HL-60 (cell line): Measurements from ENCODE around the gene RBM26.

Source experiments
- CTCF ChIP-seq: IDR thresholded peaks from one replicate; pipeline ENCODE4 v1.5.1; 2011; ENCODE audit warnings: low read length, control low read depth, inconsistent platforms; ENCODE audit not compliant: insufficient read depth
- GABPA ChIP-seq: IDR thresholded peaks from 2 replicates; pipeline ENCODE4 v1.6.1; 2012; ENCODE audit warnings: low read depth
- POLR2AphosphoS5 ChIP-seq: IDR thresholded peaks from 2 replicates; pipeline ENCODE4 v1.6.1; 2012; ENCODE audit warnings: low read depth
- REST ChIP-seq: IDR thresholded peaks from 2 replicates; pipeline ENCODE4 v1.6.1; 2012; ENCODE audit warnings: low read depth; ENCODE audit not compliant: insufficient replicate concordance
- SPI1 ChIP-seq: IDR thresholded peaks from 2 replicates; pipeline ENCODE4 v1.6.1; 2012; ENCODE audit warnings: low read depth, mild to moderate bottlenecking, borderline replicate concordance

DNA sequence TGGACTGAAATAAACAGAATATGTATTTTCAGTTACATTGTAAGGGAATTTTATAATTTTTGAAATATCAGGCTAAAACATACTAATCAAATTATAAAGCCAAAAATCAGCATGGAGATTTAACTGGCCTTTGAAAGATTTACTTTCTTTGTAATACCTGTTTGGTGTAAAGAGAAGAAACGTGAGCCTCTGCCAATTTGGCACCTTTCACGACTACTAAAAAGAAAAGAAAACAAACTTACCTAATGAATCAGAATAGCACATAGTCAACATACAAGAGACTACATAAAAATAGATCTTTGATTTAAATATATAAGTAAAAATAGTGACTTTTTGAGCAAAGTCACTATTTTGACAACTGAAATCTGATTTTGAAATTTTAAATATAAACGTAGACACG is 87.4 kb downstream of the RBM26 start:
- no peak for TF ChIP-seq CTCF
- TF ChIP-seq REST: no peak
- no peak for TF ChIP-seq POLR2AphosphoS5
- TF ChIP-seq GABPA: no peak
- TF ChIP-seq SPI1: no peak
